ENCODE results near the gene AP5S1. TPM values are rescaled to one million over a fixed set of nuclear protein-coding genes. Genes with fewer than 3 reads are reported as not detected.
A peak's percentile ranks its signal among the peaks of the same experiment; 100 is the strongest.

The AP5S1 gene
- total and polyA plus RNA-seq, 10 of the 15 experiments (the other 5 are each of a cell fraction or from before 2014, with no cell fraction given), result 3.8 to 13.2 (median 7.8) TPM

DNA sequence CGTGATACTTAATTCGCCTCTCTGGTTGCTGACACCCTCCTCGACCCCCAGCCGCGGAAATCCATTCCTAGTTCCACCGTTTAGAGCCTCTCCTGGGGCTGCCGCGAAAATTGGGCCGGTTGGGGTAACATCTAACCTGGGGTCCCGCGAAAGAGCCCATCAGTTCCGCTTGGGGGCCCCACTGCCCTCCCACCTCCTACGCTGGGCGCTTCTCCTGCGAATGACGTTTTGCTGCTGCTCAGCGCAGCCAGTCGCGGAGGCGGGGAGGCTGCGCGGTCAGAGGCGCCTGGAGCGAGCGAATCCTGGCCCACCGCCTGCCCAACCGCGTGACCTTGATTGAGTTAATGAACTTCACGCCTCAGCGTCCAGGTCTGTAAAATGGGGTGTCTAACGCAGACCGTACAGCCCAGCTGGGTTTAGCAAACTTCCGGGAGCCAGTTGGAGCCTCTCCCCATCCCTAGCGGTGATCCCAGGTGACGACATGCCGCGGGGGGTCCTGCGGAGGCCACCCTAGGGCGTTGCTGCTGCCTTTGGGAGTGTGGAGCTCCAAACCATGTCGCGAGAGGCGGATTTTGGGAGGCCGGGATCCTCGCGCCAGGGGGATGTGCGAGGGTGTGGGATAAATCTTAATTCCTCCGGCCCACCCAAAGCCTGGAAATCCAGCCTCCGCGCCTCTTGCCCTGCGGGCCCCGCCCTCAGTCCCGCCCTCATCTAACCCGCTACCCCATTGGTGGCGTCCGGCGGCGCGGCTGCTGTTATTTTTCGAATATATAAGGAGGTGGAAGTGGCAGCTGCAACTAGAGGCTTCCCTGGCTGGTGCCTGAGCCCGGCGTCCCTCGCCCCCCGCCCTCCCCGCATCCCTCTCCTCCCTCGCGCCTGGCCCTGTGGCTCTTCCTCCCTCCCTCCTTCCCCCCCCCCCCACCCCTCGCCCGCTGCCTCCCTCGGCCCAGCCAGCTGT is 24.6 kb upstream of the AP5S1 start, which contains the start of gene CDC25B (continued):
- TF ChIP-seq, protein P1, sequence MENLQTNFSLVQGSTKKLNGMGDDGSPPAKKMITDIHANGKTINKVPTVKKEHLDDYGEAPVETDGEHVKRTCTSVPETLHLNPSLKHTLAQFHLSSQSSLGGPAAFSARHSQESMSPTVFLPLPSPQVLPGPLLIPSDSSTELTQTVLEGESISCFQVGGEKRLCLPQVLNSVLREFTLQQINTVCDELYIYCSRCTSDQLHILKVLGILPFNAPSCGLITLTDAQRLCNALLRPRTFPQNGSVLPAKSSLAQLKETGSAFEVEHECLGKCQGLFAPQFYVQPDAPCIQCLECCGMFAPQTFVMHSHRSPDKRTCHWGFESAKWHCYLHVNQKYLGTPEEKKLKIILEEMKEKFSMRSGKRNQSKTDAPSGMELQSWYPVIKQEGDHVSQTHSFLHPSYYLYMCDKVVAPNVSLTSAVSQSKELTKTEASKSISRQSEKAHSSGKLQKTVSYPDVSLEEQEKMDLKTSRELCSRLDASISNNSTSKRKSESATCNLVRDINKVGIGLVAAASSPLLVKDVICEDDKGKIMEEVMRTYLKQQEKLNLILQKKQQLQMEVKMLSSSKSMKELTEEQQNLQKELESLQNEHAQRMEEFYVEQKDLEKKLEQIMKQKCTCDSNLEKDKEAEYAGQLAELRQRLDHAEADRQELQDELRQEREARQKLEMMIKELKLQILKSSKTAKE (IDR thresholded peaks at IDR 0.05; ENCODE audit: low read depth, poor library complexity, severe bottlenecking), result no peak
- TF ChIP-seq RB1 (IDR thresholded peaks at IDR 0.05; ENCODE audit: borderline replicate concordance) (no peak), SUPT20H (IDR thresholded peaks at IDR 0.05; ENCODE audit: borderline replicate concordance, control insufficient read depth, low read depth, low read length) (no peak), CBFB (IDR thresholded peaks at IDR 0.05; ENCODE audit: low read depth) (peak; percentile 72; the same call in 1 of the 2 replicates), GATAD2B (conservative IDR thresholded peaks at IDR 0.05; ENCODE audit: low read depth) (peak; percentile 78; the same call in 1 of the 2 replicates), SP1 (IDR thresholded peaks at IDR 0.05; ENCODE audit: low read depth, low read length) (peak; percentile 54), EP300 (IDR thresholded peaks at IDR 0.05; ENCODE audit: borderline replicate concordance in 1 of 2, control insufficient read depth in 1 of 2, low read depth in 2 of 2, low read length in 2 of 2) (0 out of 4 replicates have a peak, but pooled peaks of 1 of the 2 experiments have one; percentile 15), PAX5 (IDR thresholded peaks at IDR 0.05; ENCODE audit: borderline replicate concordance, low read depth, low read length) (peak; percentile 83; the same call in 1 of the 2 replicates), LARP7 (IDR thresholded peaks at IDR 0.05) (peak; percentile 72; the same call in 1 of the 2 replicates), ZNF622 (IDR thresholded peaks at IDR 0.05) (no peak), MEF2A (IDR thresholded peaks at IDR 0.05; ENCODE audit: insufficient read depth, low read depth, low read length) (no peak), IRF4 (IDR thresholded peaks at IDR 0.05; ENCODE audit: low read depth, low read length) (no peak), BRCA1 (IDR thresholded peaks at IDR 0.05; ENCODE audit: low read depth, low read length) (no peak)
- TF ChIP-seq, protein P2, sequence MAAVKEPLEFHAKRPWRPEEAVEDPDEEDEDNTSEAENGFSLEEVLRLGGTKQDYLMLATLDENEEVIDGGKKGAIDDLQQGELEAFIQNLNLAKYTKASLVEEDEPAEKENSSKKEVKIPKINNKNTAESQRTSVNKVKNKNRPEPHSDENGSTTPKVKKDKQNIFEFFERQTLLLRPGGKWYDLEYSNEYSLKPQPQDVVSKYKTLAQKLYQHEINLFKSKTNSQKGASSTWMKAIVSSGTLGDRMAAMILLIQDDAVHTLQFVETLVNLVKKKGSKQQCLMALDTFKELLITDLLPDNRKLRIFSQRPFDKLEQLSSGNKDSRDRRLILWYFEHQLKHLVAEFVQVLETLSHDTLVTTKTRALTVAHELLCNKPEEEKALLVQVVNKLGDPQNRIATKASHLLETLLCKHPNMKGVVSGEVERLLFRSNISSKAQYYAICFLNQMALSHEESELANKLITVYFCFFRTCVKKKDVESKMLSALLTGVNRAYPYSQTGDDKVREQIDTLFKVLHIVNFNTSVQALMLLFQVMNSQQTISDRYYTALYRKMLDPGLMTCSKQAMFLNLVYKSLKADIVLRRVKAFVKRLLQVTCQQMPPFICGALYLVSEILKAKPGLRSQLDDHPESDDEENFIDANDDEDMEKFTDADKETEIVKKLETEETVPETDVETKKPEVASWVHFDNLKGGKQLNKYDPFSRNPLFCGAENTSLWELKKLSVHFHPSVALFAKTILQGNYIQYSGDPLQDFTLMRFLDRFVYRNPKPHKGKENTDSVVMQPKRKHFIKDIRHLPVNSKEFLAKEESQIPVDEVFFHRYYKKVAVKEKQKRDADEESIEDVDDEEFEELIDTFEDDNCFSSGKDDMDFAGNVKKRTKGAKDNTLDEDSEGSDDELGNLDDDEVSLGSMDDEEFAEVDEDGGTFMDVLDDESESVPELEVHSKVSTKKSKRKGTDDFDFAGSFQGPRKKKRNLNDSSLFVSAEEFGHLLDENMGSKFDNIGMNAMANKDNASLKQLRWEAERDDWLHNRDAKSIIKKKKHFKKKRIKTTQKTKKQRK (IDR thresholded peaks at IDR 0.05; ENCODE audit: low read depth, low read length), result no peak
- TF ChIP-seq, protein P3, sequence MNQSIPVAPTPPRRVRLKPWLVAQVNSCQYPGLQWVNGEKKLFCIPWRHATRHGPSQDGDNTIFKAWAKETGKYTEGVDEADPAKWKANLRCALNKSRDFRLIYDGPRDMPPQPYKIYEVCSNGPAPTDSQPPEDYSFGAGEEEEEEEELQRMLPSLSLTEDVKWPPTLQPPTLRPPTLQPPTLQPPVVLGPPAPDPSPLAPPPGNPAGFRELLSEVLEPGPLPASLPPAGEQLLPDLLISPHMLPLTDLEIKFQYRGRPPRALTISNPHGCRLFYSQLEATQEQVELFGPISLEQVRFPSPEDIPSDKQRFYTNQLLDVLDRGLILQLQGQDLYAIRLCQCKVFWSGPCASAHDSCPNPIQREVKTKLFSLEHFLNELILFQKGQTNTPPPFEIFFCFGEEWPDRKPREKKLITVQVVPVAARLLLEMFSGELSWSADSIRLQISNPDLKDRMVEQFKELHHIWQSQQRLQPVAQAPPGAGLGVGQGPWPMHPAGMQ (IDR thresholded peaks at IDR 0.05; ENCODE audit: borderline replicate concordance), result no peak
- TF ChIP-seq, protein P4, sequence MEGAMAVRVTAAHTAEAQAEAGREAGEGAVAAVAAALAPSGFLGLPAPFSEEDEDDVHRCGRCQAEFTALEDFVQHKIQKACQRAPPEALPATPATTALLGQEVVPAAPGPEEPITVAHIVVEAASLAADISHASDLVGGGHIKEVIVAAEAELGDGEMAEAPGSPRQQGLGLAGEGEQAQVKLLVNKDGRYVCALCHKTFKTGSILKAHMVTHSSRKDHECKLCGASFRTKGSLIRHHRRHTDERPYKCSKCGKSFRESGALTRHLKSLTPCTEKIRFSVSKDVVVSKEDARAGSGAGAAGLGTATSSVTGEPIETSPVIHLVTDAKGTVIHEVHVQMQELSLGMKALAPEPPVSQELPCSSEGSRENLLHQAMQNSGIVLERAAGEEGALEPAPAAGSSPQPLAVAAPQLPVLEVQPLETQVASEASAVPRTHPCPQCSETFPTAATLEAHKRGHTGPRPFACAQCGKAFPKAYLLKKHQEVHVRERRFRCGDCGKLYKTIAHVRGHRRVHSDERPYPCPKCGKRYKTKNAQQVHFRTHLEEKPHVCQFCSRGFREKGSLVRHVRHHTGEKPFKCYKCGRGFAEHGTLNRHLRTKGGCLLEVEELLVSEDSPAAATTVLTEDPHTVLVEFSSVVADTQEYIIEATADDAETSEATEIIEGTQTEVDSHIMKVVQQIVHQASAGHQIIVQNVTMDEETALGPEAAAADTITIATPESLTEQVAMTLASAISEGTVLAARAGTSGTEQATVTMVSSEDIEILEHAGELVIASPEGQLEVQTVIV (IDR thresholded peaks at IDR 0.05; ENCODE audit: borderline replicate concordance, partially characterized antibody), result no peak
- TF ChIP-seq, protein P5, sequence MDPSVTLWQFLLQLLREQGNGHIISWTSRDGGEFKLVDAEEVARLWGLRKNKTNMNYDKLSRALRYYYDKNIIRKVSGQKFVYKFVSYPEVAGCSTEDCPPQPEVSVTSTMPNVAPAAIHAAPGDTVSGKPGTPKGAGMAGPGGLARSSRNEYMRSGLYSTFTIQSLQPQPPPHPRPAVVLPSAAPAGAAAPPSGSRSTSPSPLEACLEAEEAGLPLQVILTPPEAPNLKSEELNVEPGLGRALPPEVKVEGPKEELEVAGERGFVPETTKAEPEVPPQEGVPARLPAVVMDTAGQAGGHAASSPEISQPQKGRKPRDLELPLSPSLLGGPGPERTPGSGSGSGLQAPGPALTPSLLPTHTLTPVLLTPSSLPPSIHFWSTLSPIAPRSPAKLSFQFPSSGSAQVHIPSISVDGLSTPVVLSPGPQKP (IDR thresholded peaks at IDR 0.05; ENCODE audit: low read depth, low read length), result no peak
